GM19397 (cell line): ENCODE data around the gene TOMM5.
"Not testable (repeated sequence)": the region's sequence is repeated elsewhere in the genome, so short reads cannot be mapped to it uniquely, and the experiment has no call there.

Source experiments
- ATAC-seq: cut with Tn5 transposase; IDR thresholded peaks from one replicate; pipeline ENCODE4 v1.9.1; 2021; ENCODE audit warnings: mild to moderate bottlenecking, moderate library complexity; ENCODE audit not compliant: unreplicated experiment

Gene TOMM5

GRCh38 chr9:37617161-37617560 lies 24.8 kb upstream of the TOMM5 start:
- no peak for ATAC-seq

GRCh38 chr9:37611961-37612360 lies 19.6 kb upstream of the TOMM5 start:
- ATAC-seq, result no peak

GRCh38 chr9:37611014-37611413 lies 18.6 kb upstream of the TOMM5 start:
- no peak for ATAC-seq

- ATAC-seq, result no peak
These were observed 17.5 kb upstream of the TOMM5 start for GRCh38 chr9:37609735-37610397.

GRCh38 chr9:37608250-37608649 lies 15.9 kb upstream of the TOMM5 start:
- ATAC-seq, result no peak

GRCh38 chr9:37604296-37604695 lies 11.9 kb upstream of the TOMM5 start:
- no peak for ATAC-seq

GRCh38 chr9:37602817-37603216 lies 10.4 kb upstream of the TOMM5 start:
- ATAC-seq, result no peak

- ATAC-seq, result not testable (repeated sequence)
These were observed 9.7 kb upstream of the TOMM5 start for GRCh38 chr9:37602061-37602460.

GRCh38 chr9:37596504-37596903 lies 4.1 kb upstream of the TOMM5 start:
- no peak for ATAC-seq

- no peak for ATAC-seq
These were observed 1.6 kb upstream of the TOMM5 start for GRCh38 chr9:37593883-37594448.

- ATAC-seq, result no peak
These were observed 4.9 kb downstream of the TOMM5 start for GRCh38 chr9:37587521-37587920.

GRCh38 chr9:37583522-37584121 lies 8.8 kb downstream of the TOMM5 start:
- no peak for ATAC-seq

GRCh38 chr9:37582548-37583157 lies 9.7 kb downstream of the TOMM5 start:
- ATAC-seq, result no peak

- ATAC-seq, result peak; percentile 77
These were observed 16.3 kb downstream of the TOMM5 start, which contains the start of gene FBXO10 for GRCh38 chr9:37575921-37576721. FBXO10 (minus strand) TSS chr9:37576380; CDS start chr9:37541768, 34,612 bp downstream.

- ATAC-seq, result peak; percentile 55
These were observed 16.9 kb downstream of the TOMM5 start for GRCh38 chr9:37575511-37575914.

GRCh38 chr9:37575001-37575400 lies 17.4 kb downstream of the TOMM5 start:
- no peak for ATAC-seq

- ATAC-seq, result no peak
These were observed 18.1 kb downstream of the TOMM5 start for GRCh38 chr9:37574241-37574721.

GRCh38 chr9:37571282-37571681 lies 21.1 kb downstream of the TOMM5 start:
- no peak for ATAC-seq

GRCh38 chr9:37566716-37567115 lies 25.7 kb downstream of the TOMM5 start:
- ATAC-seq, result no peak

GRCh38 chr9:37565661-37566618 lies 26.5 kb downstream of the TOMM5 start:
- ATAC-seq, result peak; percentile 73
